Stimulated activated CD8-positive, alpha-beta memory T cell treated with anti-CD3 and anti-CD28 coated beads, Interleukin-15, amount 100 ng/mL, for 24 hours (primary cell): Measurements from ENCODE around the gene PCMT1.
"Not testable (repeated sequence)": the region's sequence is repeated elsewhere in the genome, so short reads cannot be mapped to it uniquely, and the experiment has no call there.

Experiments used
- DNase-seq: peaks from one replicate; pipeline ENCODE4 v3.0.0-alpha.2; 2020; ENCODE audit warnings: low read depth

The PCMT1 gene

GRCh38 chr6:149750136-149750609, 632 bp downstream of the PCMT1 start:
- peak; percentile 27 for DNase-seq

GRCh38 chr6:149751239-149751638, 1.7 kb downstream of the PCMT1 start:
- DNase-seq = no peak

- DNase-seq = not testable (repeated sequence)
Measured at GRCh38 chr6:149751920-149752319, 2.4 kb downstream of the PCMT1 start.

- DNase-seq = no peak
Measured at GRCh38 chr6:149752600-149753373, 3.2 kb downstream of the PCMT1 start.

GRCh38 chr6:149753374-149753637, 3.8 kb downstream of the PCMT1 start:
- not testable (repeated sequence) for DNase-seq

- no peak for DNase-seq
Measured at GRCh38 chr6:149754548-149754947, 5.0 kb downstream of the PCMT1 start.

GRCh38 chr6:149755300-149756260, 6.0 kb downstream of the PCMT1 start:
- no peak for DNase-seq

GRCh38 chr6:149756261-149756636, 6.7 kb downstream of the PCMT1 start:
- DNase-seq = no peak

- DNase-seq = no peak
Measured at GRCh38 chr6:149761438-149761837, 11.9 kb downstream of the PCMT1 start.

GRCh38 chr6:149763866-149764265, 14.3 kb downstream of the PCMT1 start:
- DNase-seq = no peak

GRCh38 chr6:149766156-149766769, 16.7 kb downstream of the PCMT1 start:
- no peak for DNase-seq

- DNase-seq = no peak
Measured at GRCh38 chr6:149769676-149770075, 20.1 kb downstream of the PCMT1 start.

GRCh38 chr6:149771185-149771584, 21.6 kb downstream of the PCMT1 start:
- no peak for DNase-seq

- DNase-seq = no peak
Measured at GRCh38 chr6:149771925-149772324, 22.4 kb downstream of the PCMT1 start.

- DNase-seq = no peak
Measured at GRCh38 chr6:149777624-149778023, 28.1 kb downstream of the PCMT1 start.

GRCh38 chr6:149779644-149779963, 30.1 kb downstream of the PCMT1 start:
- DNase-seq = no peak

GRCh38 chr6:149781715-149782114, 32.2 kb downstream of the PCMT1 start:
- no peak for DNase-seq

GRCh38 chr6:149782337-149782736, 32.8 kb downstream of the PCMT1 start:
- DNase-seq = no peak

- DNase-seq = no peak
Measured at GRCh38 chr6:149783551-149783950, 34.0 kb downstream of the PCMT1 start.

GRCh38 chr6:149806127-149806526, 56.6 kb downstream of the PCMT1 start:
- DNase-seq = no peak

GRCh38 chr6:149809798-149810197, 60.3 kb downstream of the PCMT1 start:
- DNase-seq = no peak

- no peak for DNase-seq
Measured at GRCh38 chr6:149813351-149813750, 63.8 kb downstream of the PCMT1 start.

GRCh38 chr6:149815788-149816187, 66.2 kb downstream of the PCMT1 start:
- DNase-seq = no peak
